Mesodermal cell (in vitro differentiated cells): ENCODE results near the gene BCL2L1.
"Not testable (repeated sequence)": the region's sequence is repeated elsewhere in the genome, so short reads cannot be mapped to it uniquely, and the experiment has no call there.

ENCODE experiments used
- H3K27ac ChIP-seq: 2 replicates; pipeline ENCODE4 v1.7.0; 2013; ENCODE audit warnings: mild to moderate bottlenecking, low read depth, low read length, moderate library complexity; ENCODE audit not compliant: severe bottlenecking
- H3K36me3 ChIP-seq: 2 replicates; pipeline ENCODE4 v1.7.1; 2013; ENCODE audit warnings: mild to moderate bottlenecking, low read length, moderate library complexity; ENCODE audit not compliant: control insufficient read depth, insufficient read depth
- H3K4me1 ChIP-seq: one replicate; pipeline ENCODE4 v1.7.1; 2013; ENCODE audit warnings: mild to moderate bottlenecking, low read length; ENCODE audit not compliant: insufficient read depth, control insufficient read depth, poor library complexity, severe bottlenecking
- H3K4me3 ChIP-seq: 2 replicates; pipeline ENCODE4 v1.7.0; 2013; ENCODE audit warnings: low read length, control low read depth, mild to moderate bottlenecking; ENCODE audit not compliant: insufficient read depth, poor library complexity, severe bottlenecking; ENCODE audit errors: extremely low read depth
- H3K9me3 ChIP-seq: 2 replicates; pipeline ENCODE4 v1.7.1; 2013; ENCODE audit warnings: mild to moderate bottlenecking, low read length, moderate library complexity; ENCODE audit not compliant: control insufficient read depth
- WGBS, 2 experiments: methylation state at CpG; one replicate each; pipeline ENCODE4 v1.1.5; 2013; ENCODE audit warnings: missing lambda C conversion rate in 2 of 2; ENCODE audit not compliant: insufficient coverage in 2 of 2; 5-methylcytosine and 5-hydroxymethylcytosine counted together

Gene BCL2L1

GRCh38 chr20:31677553-31678260 lies 45.0 kb downstream of the BCL2L1 start:
- Histone ChIP-seq H3K36me3 (peaks cover 43% of the 10 kb centered on the region), H3K4me3 (no peak overlapping the region), H3K9me3 (no peaks in the 10 kb centered on the region), H3K27ac (peak overlapping the region; percentile 85), H3K4me1 (peaks cover 76% of the 10 kb centered on the region)
- 89 to 100% methylated on average over 1 of the region's 2 CpGs for WGBS, 2 experiments

- Histone ChIP-seq H3K4me3 (no peak overlapping the region), H3K9me3 (no peaks in the 10 kb centered on the region), H3K27ac (peak overlapping the region; percentile 5), H3K36me3 (peaks cover 48% of the 10 kb centered on the region), H3K4me1 (peaks cover 74% of the 10 kb centered on the region)
- WGBS, 2 experiments = 89 to 98% methylated on average over 4 to 6 of the region's 7 CpGs
These were observed 46.1 kb downstream of the BCL2L1 start for GRCh38 chr20:31676609-31676989.

GRCh38 chr20:31675828-31676608 lies 46.6 kb downstream of the BCL2L1 start:
- no peak overlapping the region for H3K4me3 ChIP-seq
- WGBS, 2 experiments = 74 to 92% methylated on average over 8 of the region's 11 CpGs
- H3K9me3 ChIP-seq = no peaks in the 10 kb centered on the region
- H3K27ac ChIP-seq = peak overlapping the region; percentile 75
- H3K4me1 ChIP-seq = peaks cover 70% of the 10 kb centered on the region
- peaks cover 44% of the 10 kb centered on the region for H3K36me3 ChIP-seq

- Histone ChIP-seq H3K9me3 (no peaks in the 10 kb centered on the region), H3K4me3 (no peak overlapping the region), H3K36me3 (peaks cover 36% of the 10 kb centered on the region), H3K4me1 (peaks cover 72% of the 10 kb centered on the region), H3K27ac (peak overlapping the region; percentile 75)
- 70 to 77% methylated on average over 6 to 8 of the region's 10 CpGs for WGBS, 2 experiments
These were observed 47.5 kb downstream of the BCL2L1 start for GRCh38 chr20:31674895-31675827.

- H3K27ac ChIP-seq = no peak overlapping the region
- peaks cover 71% of the 10 kb centered on the region for H3K4me1 ChIP-seq
- WGBS, 2 experiments = 90 to 100% methylated on average over 1 of the region's 2 CpGs
- H3K36me3 ChIP-seq = peaks cover 35% of the 10 kb centered on the region
- H3K9me3 ChIP-seq = no peaks in the 10 kb centered on the region
- no peak overlapping the region for H3K4me3 ChIP-seq
These were observed 48.7 kb downstream of the BCL2L1 start for GRCh38 chr20:31673943-31674463.

GRCh38 chr20:31673435-31673834 lies 49.2 kb downstream of the BCL2L1 start:
- Histone ChIP-seq H3K27ac (no peak overlapping the region), H3K9me3 (no peaks in the 10 kb centered on the region), H3K4me3 (no peak overlapping the region), H3K4me1 (peaks cover 65% of the 10 kb centered on the region), H3K36me3 (peaks cover 37% of the 10 kb centered on the region)

- Histone ChIP-seq H3K9me3 (no peaks in the 10 kb centered on the region), H3K27ac (no peak overlapping the region), H3K36me3 (peaks cover 29% of the 10 kb centered on the region), H3K4me1 (peaks cover 48% of the 10 kb centered on the region), H3K4me3 (no peak overlapping the region)
- 90 to 100% methylated on average over 1 of the region's 2 CpGs for WGBS, 2 experiments
These were observed 51.3 kb downstream of the BCL2L1 start for GRCh38 chr20:31671324-31671723.

- Histone ChIP-seq H3K36me3 (peaks cover 33% of the 10 kb centered on the region), H3K27ac (peak overlapping the region; percentile 52), H3K4me1 (peaks cover 42% of the 10 kb centered on the region), H3K4me3 (no peak overlapping the region), H3K9me3 (no peaks in the 10 kb centered on the region)
- WGBS, 2 experiments = 93 to 96% methylated on average over 9 to 10 of the region's 10 CpGs
These were observed 52.1 kb downstream of the BCL2L1 start for GRCh38 chr20:31670371-31671228.

GRCh38 chr20:31669876-31670275 lies 52.8 kb downstream of the BCL2L1 start:
- H3K9me3 ChIP-seq = no peaks in the 10 kb centered on the region
- H3K36me3 ChIP-seq = peaks cover 41% of the 10 kb centered on the region
- H3K4me1 ChIP-seq = peaks cover 41% of the 10 kb centered on the region
- peak overlapping the region; percentile 52 for H3K27ac ChIP-seq
- WGBS, 2 experiments = 82 to 86% methylated on average over 1 to 2 of the region's 3 CpGs
- no peak overlapping the region for H3K4me3 ChIP-seq

GRCh38 chr20:31668944-31669343 lies 53.7 kb downstream of the BCL2L1 start:
- not testable (repeated sequence) for H3K27ac ChIP-seq
- peaks cover 39% of the 10 kb centered on the region for H3K4me1 ChIP-seq

More at GRCh38 chr20:31668944-31669343, 53.7 kb downstream of the BCL2L1 start:
- H3K4me3 ChIP-seq, H3K9me3 ChIP-seq: not testable (repeated sequence)
- WGBS, 2 experiments = 90 to 100% methylated on average over 2 of the region's 2 CpGs
- H3K36me3 ChIP-seq = peaks cover 47% of the 10 kb centered on the region
